GM23338 (cell line): Measurements from ENCODE around the gene NCKAP5. TPM values are rescaled to one million over a fixed set of nuclear protein-coding genes. Genes with fewer than 3 reads are reported as not detected.

ENCODE experiments used
- ATAC-seq: fragments of 200-7000 bp; cut with Tn5 transposase; 3 replicates; pipeline ENCODE4 v1.9.1; 2020
- DNase-seq: peaks from one replicate; pipeline ENCODE4 v3.0.0-alpha.2; 2015; ENCODE audit warnings: low spot score
- H2AFZ ChIP-seq: fragments of 200-600 bp; sonication (generic); 2 replicates; pipeline ENCODE4 v1.8.0; 2016; ENCODE audit warnings: antibody characterized with exemption, mild to moderate bottlenecking, moderate library complexity
- H3F3A ChIP-seq: fragments of 200-600 bp; sonication (generic); replicated peaks from 2 replicates; pipeline ENCODE4 v1.8.0; 2017; ENCODE audit warnings: antibody characterized with exemption, mixed run types, low read depth
- H3K27ac ChIP-seq: fragments of 200-600 bp; sonication (generic); 2 replicates; pipeline ENCODE4 v1.6.1; 2016; ENCODE audit warnings: low read depth
- H3K27me3 ChIP-seq: fragments of 200-600 bp; sonication (generic); 2 replicates; pipeline ENCODE4 v1.8.0; 2016; ENCODE audit warnings: mild to moderate bottlenecking, mixed run types, moderate library complexity; ENCODE audit not compliant: insufficient read depth
- H3K36me3 ChIP-seq: fragments of 200-600 bp; sonication (generic); 2 replicates; pipeline ENCODE4 v1.8.0; 2016; ENCODE audit warnings: mild to moderate bottlenecking; ENCODE audit not compliant: insufficient read depth
- H3K4me1 ChIP-seq: fragments of 200-600 bp; sonication (generic); 2 replicates; pipeline ENCODE4 v1.8.0; 2016; ENCODE audit warnings: mild to moderate bottlenecking, moderate library complexity; ENCODE audit not compliant: insufficient read depth
- H3K4me2 ChIP-seq: fragments of 200-600 bp; sonication (generic); 2 replicates; pipeline ENCODE4 v1.7.1; 2017; ENCODE audit warnings: mixed run types
- H3K4me3 ChIP-seq: fragments of 200-600 bp; sonication (generic); 2 replicates; pipeline ENCODE4 v1.6.1; 2016; ENCODE audit warnings: mixed run types
- H3K79me2 ChIP-seq: fragments of 200-600 bp; sonication (generic); replicated peaks from 2 replicates; pipeline ENCODE4 v1.8.0; 2017; ENCODE audit warnings: mild to moderate bottlenecking; ENCODE audit not compliant: insufficient read depth
- H3K9me2 ChIP-seq: fragments of 200-600 bp; sonication (generic); 2 replicates; pipeline ENCODE4 v1.8.0; 2017; ENCODE audit not compliant: insufficient read depth
- H4K20me1 ChIP-seq: fragments of 200-600 bp; sonication (generic); replicated peaks from 2 replicates; pipeline ENCODE4 v1.8.0; 2017; ENCODE audit warnings: mild to moderate bottlenecking; ENCODE audit not compliant: insufficient read depth
- H3K27ac Mint-ChIP-seq: 2 replicates; pipeline ENCODE4 v1.8.0; 2020; ENCODE audit warnings: inconsistent platforms, mild to moderate bottlenecking, moderate library complexity, mixed read lengths
- H3K27me3 Mint-ChIP-seq: 3 replicates; pipeline ENCODE4 v1.8.0; 2022; ENCODE audit warnings: low read depth, mild to moderate bottlenecking, moderate library complexity, mixed read lengths, inconsistent platforms; ENCODE audit not compliant: insufficient read depth, poor library complexity
- H3K36me3 Mint-ChIP-seq: 3 replicates; pipeline ENCODE4 v1.8.0; 2021; ENCODE audit warnings: low read depth, mild to moderate bottlenecking, inconsistent platforms, moderate library complexity, mixed read lengths
- H3K4me1 Mint-ChIP-seq: 3 replicates; pipeline ENCODE4 v1.8.0; 2020; ENCODE audit warnings: mild to moderate bottlenecking, inconsistent platforms, mixed read lengths
- H3K4me3 Mint-ChIP-seq: 3 replicates; pipeline ENCODE4 v1.8.0; 2021; ENCODE audit warnings: moderate library complexity, mild to moderate bottlenecking, inconsistent platforms, mixed read lengths
- H3K9me3 Mint-ChIP-seq: 3 replicates; pipeline ENCODE4 v1.8.0; 2020; ENCODE audit warnings: moderate library complexity, mild to moderate bottlenecking, inconsistent platforms, mixed read lengths
- CREB1 ChIP-seq: fragments of 250-450 bp; sonication (Bioruptor Pico); IDR thresholded peaks from 2 replicates; pipeline ENCODE4 v1.5.0; 2020; ENCODE audit warnings: low read depth, mild to moderate bottlenecking, moderate library complexity
- CTCF ChIP-seq, 2 experiments: fragments of 200-600 bp in 1 of 2; sonication (generic) in 1 of 2; conservative IDR thresholded peaks; 2 replicates each; pipeline versions ENCODE4 v1.5.1 to v1.6.1; 2016 to 2017; ENCODE audit warnings: antibody characterized with exemption in 2 of 2, low read depth in 2 of 2, mild to moderate bottlenecking in 2 of 2, moderate library complexity in 1 of 2
- ETS1 ChIP-seq: IDR thresholded peaks from 2 replicates; pipeline ENCODE4 v1.6.1; 2016; ENCODE audit warnings: antibody characterized with exemption
- NANOG ChIP-seq: IDR thresholded peaks from 2 replicates; pipeline ENCODE4 v1.6.1; 2016; ENCODE audit warnings: antibody characterized with exemption, borderline replicate concordance
- POLR2AphosphoS5 ChIP-seq: IDR thresholded peaks from 2 replicates; pipeline ENCODE4 v1.6.1; 2016; ENCODE audit warnings: antibody characterized with exemption, low read depth
- REST ChIP-seq: IDR thresholded peaks from one replicate; pipeline ENCODE4 v1.6.1; 2018; ENCODE audit warnings: antibody characterized with exemption; ENCODE audit not compliant: unreplicated experiment
- STAT1 ChIP-seq: IDR thresholded peaks from one replicate; pipeline ENCODE4 v1.6.1; 2016; ENCODE audit warnings: antibody characterized with exemption; ENCODE audit not compliant: unreplicated experiment
- polyA plus RNA-seq: library from polyadenylated mRNA; unstranded; fragments of >200 nt; fragmentation: Nextera tagmentation; extraction: Ambion mirVana; gene quantifications from 2 replicates; pipeline ENCODE4 v1.2.1, GENCODE V29; 2016
- total RNA-seq: library from RNA; depleted of rRNA; stranded (reverse); fragments of >200 nt; shearing (Covaris generic); gene quantifications from 2 replicates; pipeline ENCODE4 v1.2.3, GENCODE V29; 2014

NCKAP5 gene
- total and polyA plus RNA-seq, 2 experiments from 2014 or later: 0.34 to 0.73 TPM

GRCh38 chr2:132659331-132659730 is 908.9 kb downstream of the NCKAP5 start (continued):
- no peak for TF ChIP-seq REST

- Mint-ChIP-seq H3K4me1 (peaks cover 19% of the 10 kb centered on the region), H3K9me3 (no peaks in the 10 kb centered on the region), H3K27ac (peak overlapping the region; percentile 33; the same call in 1 of the 2 replicates), H3K4me3 (no peak overlapping the region), H3K36me3 (no peaks in the 10 kb centered on the region), H3K27me3 (peaks cover 5% of the 10 kb centered on the region)
- Histone ChIP-seq H3K27me3 (no peaks in the 10 kb centered on the region), H2AFZ (no peak overlapping the region), H3K79me2 (no peaks in the 10 kb centered on the region), H3K9me2 (peaks cover 8% of the 10 kb centered on the region; the same call in 1 of the 2 replicates), H3K4me2 (peak overlapping the region; percentile 0; the same call in 1 of the 2 replicates), H3F3A (no peaks in the 10 kb centered on the region), H3K4me1 (peaks cover 22% of the 10 kb centered on the region), H3K4me3 (no peak overlapping the region), H3K36me3 (no peaks in the 10 kb centered on the region), H4K20me1 (no peaks in the 10 kb centered on the region), H3K27ac (peak overlapping the region; percentile 67)
- ATAC-seq: no peak
- peak; percentile 40 for DNase-seq
- TF ChIP-seq REST: no peak
Measured at GRCh38 chr2:132656266-132656975, 911.8 kb downstream of the NCKAP5 start.

GRCh38 chr2:132654968-132655367 is 913.3 kb downstream of the NCKAP5 start:
- no peaks in the 10 kb centered on the region for H3K36me3 ChIP-seq
- no peak overlapping the region for H3K4me3 ChIP-seq
- H3K27me3 Mint-ChIP-seq: peaks cover 8% of the 10 kb centered on the region
- H3K4me1 ChIP-seq: peaks cover 22% of the 10 kb centered on the region
- H3K27me3 ChIP-seq: no peaks in the 10 kb centered on the region
- no peaks in the 10 kb centered on the region for H3K36me3 Mint-ChIP-seq
- H3K27ac Mint-ChIP-seq: no peak overlapping the region
- no peak overlapping the region for H2AFZ ChIP-seq
- DNase-seq: no peak
- H3K4me1 Mint-ChIP-seq: peaks cover 19% of the 10 kb centered on the region
- no peaks in the 10 kb centered on the region for H3K9me3 Mint-ChIP-seq
- H3K79me2 ChIP-seq: no peaks in the 10 kb centered on the region
- ATAC-seq: no peak
- H3K27ac ChIP-seq: no peak overlapping the region
- no peaks in the 10 kb centered on the region; the same call in 1 of the 2 replicates for H3K9me2 ChIP-seq
- H4K20me1 ChIP-seq: no peaks in the 10 kb centered on the region
- H3K4me2 ChIP-seq: no peak overlapping the region
- H3F3A ChIP-seq: no peaks in the 10 kb centered on the region
- H3K4me3 Mint-ChIP-seq: no peak overlapping the region
- TF ChIP-seq REST (no peak), STAT1 (no peak), POLR2AphosphoS5 (no peak), CTCF (conservative IDR thresholded peaks at IDR 0.05; ENCODE audit: low read depth in 2 of 2) (no peak), NANOG (no peak), ETS1 (no peak), CREB1 (CRISPR knock-in tag) (no peak)
